Small intestine (tissue), 7 donors: ENCODE measurements around the gene HDAC4. TPM values are rescaled to one million over a fixed set of nuclear protein-coding genes. Genes with fewer than 3 reads are reported as not detected.

Experiments
- DNase-seq, 2 donors: peaks; one replicate each; pipeline versions ENCODE4 v3.0.0 to v3.0.0-alpha.2; 2013
- FAIRE-seq: peaks from 2 replicates; lab custom pipeline; 2012; peaks lifted over from hg19 to GRCh38; lab: Jason Lieb, UNC
- H3K27ac ChIP-seq, 3 donors: one replicate each; pipeline ENCODE4 v1.5.1; 2013; ENCODE audit warnings: low read length in 2 of 3, mild to moderate bottlenecking in 2 of 3, control low read depth in 1 of 3, inconsistent platforms in 1 of 3, low read depth in 1 of 3, moderate library complexity in 1 of 3
- H3K27me3 ChIP-seq, 3 donors: one replicate each; pipeline ENCODE4 v1.6.1; 2013; ENCODE audit warnings: low read length in 3 of 3, inconsistent platforms in 1 of 3; ENCODE audit not compliant: control insufficient read depth in 3 of 3, insufficient read depth in 3 of 3
- H3K36me3 ChIP-seq, 3 donors: one replicate each; pipeline ENCODE4 v1.6.1; 2013; ENCODE audit warnings: low read length in 3 of 3, inconsistent platforms in 1 of 3, low read depth in 1 of 3, mild to moderate bottlenecking in 1 of 3, moderate library complexity in 1 of 3; ENCODE audit not compliant: control insufficient read depth in 3 of 3, insufficient read depth in 2 of 3
- H3K4me1 ChIP-seq, 3 donors: one replicate each; pipeline ENCODE4 v1.6.1; 2013; ENCODE audit warnings: low read length in 2 of 3, inconsistent platforms in 1 of 3, low read depth in 1 of 3, mild to moderate bottlenecking in 1 of 3, moderate library complexity in 1 of 3; ENCODE audit not compliant: control insufficient read depth in 3 of 3, insufficient read depth in 2 of 3
- H3K4me3 ChIP-seq, 3 donors: one replicate each; pipeline ENCODE4 v1.5.1; 2013; ENCODE audit warnings: low read length in 3 of 3, control low read depth in 1 of 3, inconsistent platforms in 1 of 3, low read depth in 1 of 3, mild to moderate bottlenecking in 1 of 3, moderate library complexity in 1 of 3
- H3K9me3 ChIP-seq, 2 donors: one replicate each; pipeline ENCODE4 v1.6.1; 2013; ENCODE audit warnings: low read depth in 1 of 2, low read length in 1 of 2; ENCODE audit not compliant: control insufficient read depth in 2 of 2, insufficient read depth in 1 of 2
- WGBS, 3 donors: extraction: QIAGEN DNeasy Blood & Tissue Kit; methylation state at CpG; one replicate each; pipeline ENCODE4 v1.1.7; 2013; 5-methylcytosine and 5-hydroxymethylcytosine counted together
- polyA plus RNA-seq, 4 donors: library from polyadenylated mRNA; stranded (reverse) in 3 of 4; unstranded in 1 of 4; fragments of 200-250 nt in 3 of 4; fragments of 120-200 nt in 1 of 4; gene quantifications; one replicate each; pipeline versions ENCODE4 v1.2.1 to v1.2.3, GENCODE V29; 2013
- donor health status: healthy with polysubstance abuse.
- donor health status: control.
- donor health status: control.
- donor health status: Bipolar disorder and iron deficiency.
- donor health status: healthy.

HDAC4 gene
- polyA plus RNA-seq, 4 donors = 3.1 to 11.3 (median 5.9) TPM

DNA sequence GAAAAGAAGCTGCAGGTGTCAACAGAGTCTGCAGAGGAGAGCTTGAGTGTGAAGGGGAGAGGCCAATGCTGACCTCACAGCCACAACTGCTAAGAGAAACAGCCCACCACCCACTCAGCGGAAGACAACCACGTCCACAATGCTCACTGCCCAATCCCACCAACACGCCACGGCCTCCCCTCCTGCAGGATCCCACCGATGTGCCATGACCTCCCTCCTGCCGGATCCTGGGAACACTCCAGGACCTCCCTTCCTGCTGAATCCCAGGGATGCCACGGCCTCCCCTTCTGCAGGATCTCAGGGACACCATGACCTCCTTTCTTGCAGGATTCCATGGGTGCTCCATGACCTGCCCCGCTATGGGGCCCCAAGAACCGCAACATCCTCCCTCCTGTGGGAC, 285.2 kb downstream of the HDAC4 start:
- no peaks in the 10 kb centered on the region for H3K9me3 ChIP-seq

DNA sequence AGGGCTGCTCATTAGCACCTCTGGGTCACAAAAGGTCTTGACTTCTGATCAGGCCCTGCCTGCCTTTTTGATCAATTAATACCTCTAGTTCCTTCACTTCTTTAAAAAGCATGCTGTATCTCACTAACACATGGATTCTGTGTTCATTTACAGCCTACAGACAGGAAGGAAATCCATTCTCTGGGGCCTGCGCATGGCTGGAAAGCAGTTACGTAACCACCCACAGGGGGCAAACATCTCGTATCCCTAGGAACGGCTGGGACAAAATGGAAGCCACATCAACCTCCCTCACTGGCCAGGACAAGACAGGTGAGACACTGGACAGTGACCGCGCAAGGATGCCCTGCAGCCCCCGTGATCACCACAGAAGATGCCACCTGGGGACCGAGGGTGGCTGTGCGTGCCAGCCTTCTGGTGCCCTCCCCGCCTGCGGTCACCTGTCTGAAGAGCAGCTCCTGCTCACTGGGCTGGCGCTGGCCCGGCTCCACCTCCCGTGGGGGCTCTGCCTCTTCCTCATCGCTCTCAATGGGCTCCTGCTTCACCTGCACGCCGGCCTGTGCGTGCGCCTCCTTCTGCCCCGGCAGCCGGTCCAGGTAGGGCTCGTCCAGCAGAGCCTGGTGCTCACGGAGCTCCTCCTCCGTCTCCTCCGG, 286.1 kb downstream of the HDAC4 start:
- peaks cover 4 to 42% (median 6%) of the 10 kb centered on the region in 3 donors for H3K36me3 ChIP-seq
- H3K4me1 ChIP-seq = peaks cover 0 to 17% (median 0%) of the 10 kb centered on the region in 3 donors
- 91 to 95% (median 94%) methylated on average over 25 of the region's 25 CpGs for WGBS, 3 donors
- H3K9me3 ChIP-seq = no peaks in the 10 kb centered on the region
- H3K27me3 ChIP-seq = no peaks in the 10 kb centered on the region
- no peak for DNase-seq
- H3K27ac ChIP-seq = no peak overlapping the region
- H3K4me3 ChIP-seq = no peak overlapping the region
- no peak for FAIRE-seq

More for the DNA sequence above, 285.2 kb downstream of the HDAC4 start:
- 94 to 97% (median 94%) methylated on average over 9 of the region's 9 CpGs for WGBS, 3 donors
- H3K4me3 ChIP-seq = no peak overlapping the region
- peaks cover 3 to 38% (median 4%) of the 10 kb centered on the region in 3 donors for H3K36me3 ChIP-seq
- H3K27me3 ChIP-seq = no peaks in the 10 kb centered on the region
- no peak for FAIRE-seq
- DNase-seq = no peak
- H3K4me1 ChIP-seq = peaks cover 0 to 17% (median 0%) of the 10 kb centered on the region in 3 donors
- no peak overlapping the region for H3K27ac ChIP-seq

DNA sequence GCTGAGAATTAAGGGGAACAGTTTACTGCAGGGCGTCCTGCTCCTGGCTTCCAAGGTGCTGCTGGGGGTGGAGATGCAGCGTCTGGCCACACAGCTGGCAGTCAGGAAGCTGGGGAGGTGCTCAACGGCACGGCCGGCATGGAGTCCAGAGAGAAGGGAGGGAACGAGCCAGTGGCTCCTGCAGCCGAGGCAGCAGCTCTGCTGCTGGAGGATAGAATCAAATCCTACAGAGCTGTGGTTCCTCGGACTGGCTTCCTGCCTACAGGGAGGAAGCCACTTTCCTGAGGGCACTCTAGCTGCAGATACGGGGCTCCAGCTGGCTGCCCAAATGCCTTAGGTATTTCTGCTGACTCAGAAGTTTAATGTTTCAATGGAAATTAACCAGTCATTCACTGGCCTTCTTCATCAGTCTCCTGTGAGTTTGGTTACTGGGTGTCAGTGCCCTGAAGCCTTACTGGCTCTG, 286.7 kb downstream of the HDAC4 start:
- no peaks in the 10 kb centered on the region for H3K27me3 ChIP-seq
- 18 to 42% (median 35%) methylated on average over 9 of the region's 9 CpGs for WGBS, 3 donors
- no peak for FAIRE-seq
- DNase-seq = peak; percentile 29 to 36
- H3K4me3 ChIP-seq = no peak overlapping the region
- peak overlapping the region in 1 of 3 donors; percentile 31 for H3K27ac ChIP-seq
- peaks cover 4 to 40% (median 6%) of the 10 kb centered on the region in 3 donors for H3K36me3 ChIP-seq
- H3K4me1 ChIP-seq = peaks cover 0 to 17% (median 0%) of the 10 kb centered on the region in 3 donors
- no peaks in the 10 kb centered on the region for H3K9me3 ChIP-seq

DNA sequence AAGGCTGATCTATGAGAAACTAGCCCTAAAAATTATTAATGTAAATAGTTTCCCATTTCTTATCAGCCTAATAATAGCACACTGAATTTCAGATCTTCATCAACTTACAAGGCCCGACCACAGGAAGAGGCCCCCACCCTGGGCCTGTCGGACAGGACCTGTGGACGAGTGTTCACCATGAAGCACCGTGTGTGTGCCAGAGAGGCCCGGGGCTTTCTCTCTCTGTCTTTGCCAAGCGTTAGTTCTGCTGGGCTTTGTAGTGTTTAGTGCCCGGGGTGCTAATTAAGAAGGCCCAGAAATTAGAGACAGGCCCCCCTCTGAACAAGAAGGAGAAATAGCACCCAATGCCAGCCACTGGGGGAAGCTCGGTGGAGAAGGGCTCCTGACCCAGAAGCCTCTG, 287.2 kb downstream of the HDAC4 start:
- peak overlapping the region in 1 of 3 donors; percentile 31 for H3K27ac ChIP-seq
- DNase-seq = no peak

DNA sequence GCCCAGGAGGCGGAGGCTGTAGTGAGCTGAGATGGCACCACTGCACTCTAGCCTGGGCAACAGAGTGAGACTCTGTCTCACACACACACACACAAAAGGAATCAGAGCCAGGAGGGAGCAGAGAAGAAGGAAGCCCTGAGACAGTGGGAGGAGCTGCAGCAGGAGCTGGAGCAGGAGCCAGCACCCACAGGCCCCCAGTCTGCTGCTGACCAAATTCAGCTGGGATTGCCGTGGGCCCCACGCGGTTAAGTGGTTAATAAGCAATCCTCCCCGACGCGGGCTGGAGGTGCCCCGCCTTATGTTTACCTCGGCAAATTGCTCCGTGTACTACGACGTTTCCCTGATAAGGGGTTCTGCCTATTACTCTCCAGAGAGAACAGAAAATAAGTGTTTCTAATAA, 287.6 kb downstream of the HDAC4 start:
- no peak overlapping the region for H3K4me3 ChIP-seq
- H3K4me1 ChIP-seq = peaks cover 0 to 17% (median 0%) of the 10 kb centered on the region in 3 donors
- 19 to 35% (median 22%) methylated on average over 12 of the region's 12 CpGs for whole genome bisulfite sequencing, 3 donors
- H3K27ac ChIP-seq = peak overlapping the region in 1 of 3 donors; percentile 31
- FAIRE-seq (no peak), DNase-seq (peak; percentile 59 to 82)
- H3K27me3 ChIP-seq = no peaks in the 10 kb centered on the region
- no peaks in the 10 kb centered on the region for H3K9me3 ChIP-seq
- peaks cover 6 to 47% (median 7%) of the 10 kb centered on the region in 3 donors for H3K36me3 ChIP-seq

More for the DNA sequence above, 287.2 kb downstream of the HDAC4 start:
- Histone ChIP-seq H3K4me3 (no peak overlapping the region), H3K27me3 (no peaks in the 10 kb centered on the region), H3K36me3 (peaks cover 6 to 46% (median 6%) of the 10 kb centered on the region in 3 donors), H3K4me1 (peaks cover 0 to 17% (median 0%) of the 10 kb centered on the region in 3 donors), H3K9me3 (no peaks in the 10 kb centered on the region)
- no peak for FAIRE-seq
- WGBS, 3 donors = 32 to 52% (median 46%) methylated on average over 8 of the region's 8 CpGs

DNA sequence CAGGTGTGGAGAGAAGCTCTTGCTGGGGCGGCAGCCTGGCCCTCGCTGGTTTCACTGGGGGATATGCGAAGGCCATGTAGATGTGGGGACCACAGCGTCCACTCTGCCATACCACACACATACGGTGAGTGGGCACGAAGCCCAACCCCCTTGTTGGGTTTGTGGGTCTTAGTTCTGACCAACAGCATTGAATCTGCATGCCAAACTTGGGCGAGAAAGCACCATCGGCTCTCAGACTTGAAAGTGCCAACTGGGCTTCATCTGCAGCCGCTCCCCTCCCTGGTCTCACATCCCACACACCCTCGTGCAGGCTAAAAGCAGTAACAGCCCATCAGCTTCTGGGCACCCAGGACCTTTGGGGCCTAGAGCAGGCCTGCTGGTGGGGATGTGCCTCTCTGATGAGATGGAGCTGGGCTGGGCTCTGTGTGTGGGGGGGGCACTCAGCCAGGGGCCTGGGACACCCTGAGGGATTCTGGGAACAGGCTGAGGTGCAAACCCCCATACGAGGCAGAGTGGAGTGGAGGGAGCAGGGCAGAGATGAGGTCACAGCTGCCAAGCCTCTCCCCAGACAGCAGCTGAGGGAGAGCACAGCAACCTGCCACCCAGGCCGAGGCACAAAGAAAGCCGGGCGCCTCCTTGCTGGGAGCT, 288.6 kb downstream of the HDAC4 start:
- no peak overlapping the region for H3K4me3 ChIP-seq
- DNase-seq = no peak
- H3K27me3 ChIP-seq = no peaks in the 10 kb centered on the region
- 90 to 94% (median 91%) methylated on average over 14 of the region's 14 CpGs for WGBS, 3 donors
- peaks cover 0 to 17% (median 0%) of the 10 kb centered on the region in 3 donors for H3K4me1 ChIP-seq
- peaks cover 6 to 52% (median 7%) of the 10 kb centered on the region in 3 donors for H3K36me3 ChIP-seq
- H3K9me3 ChIP-seq = no peaks in the 10 kb centered on the region
- H3K27ac ChIP-seq = no peak overlapping the region
- FAIRE-seq = no peak

DNA sequence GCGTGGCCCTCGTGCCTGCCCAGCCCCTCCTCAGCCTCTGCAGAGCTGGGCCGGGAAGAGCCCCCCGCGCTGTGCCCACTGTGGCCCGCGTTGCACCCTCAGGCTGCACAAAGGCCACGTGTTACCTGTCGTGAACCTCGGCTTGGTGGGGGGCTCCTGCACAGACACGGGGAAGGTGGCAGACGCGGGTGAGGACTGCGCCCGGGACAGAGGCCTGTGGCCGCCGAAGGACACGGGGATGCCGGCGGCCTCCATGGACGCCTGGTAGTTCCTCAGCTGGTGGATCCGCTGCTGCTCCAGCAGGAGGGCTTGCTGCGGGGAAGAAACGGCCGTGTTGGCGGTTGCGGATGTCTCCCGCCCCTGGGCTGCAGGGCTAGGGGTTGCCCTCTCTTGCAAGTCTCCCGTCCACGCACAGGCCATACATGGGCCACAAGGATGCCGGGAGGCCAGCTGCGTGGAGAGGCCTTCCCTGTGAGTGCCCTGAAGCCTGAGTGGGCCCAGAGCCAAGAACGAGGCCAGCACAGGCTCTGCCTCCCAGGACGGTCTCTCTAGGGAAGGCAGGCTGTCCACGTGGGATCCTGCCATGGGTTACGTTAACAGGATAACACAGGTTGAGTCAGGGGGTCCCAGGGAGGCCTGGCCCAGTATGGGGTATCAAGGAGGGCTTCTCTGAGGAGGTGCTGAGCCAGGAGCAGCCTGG, 289.3 kb downstream of the HDAC4 start:
- no peaks in the 10 kb centered on the region for H3K27me3 ChIP-seq
- H3K4me3 ChIP-seq = no peak overlapping the region
- FAIRE-seq (no peak), DNase-seq (no peak)
- H3K27ac ChIP-seq = no peak overlapping the region
- peaks cover 6 to 57% (median 7%) of the 10 kb centered on the region in 3 donors for H3K36me3 ChIP-seq
- H3K4me1 ChIP-seq = peaks cover 0 to 17% (median 0%) of the 10 kb centered on the region in 3 donors
- no peaks in the 10 kb centered on the region for H3K9me3 ChIP-seq
- 93% methylated on average over 31 to 36 of the region's 36 CpGs for WGBS, 3 donors

DNA sequence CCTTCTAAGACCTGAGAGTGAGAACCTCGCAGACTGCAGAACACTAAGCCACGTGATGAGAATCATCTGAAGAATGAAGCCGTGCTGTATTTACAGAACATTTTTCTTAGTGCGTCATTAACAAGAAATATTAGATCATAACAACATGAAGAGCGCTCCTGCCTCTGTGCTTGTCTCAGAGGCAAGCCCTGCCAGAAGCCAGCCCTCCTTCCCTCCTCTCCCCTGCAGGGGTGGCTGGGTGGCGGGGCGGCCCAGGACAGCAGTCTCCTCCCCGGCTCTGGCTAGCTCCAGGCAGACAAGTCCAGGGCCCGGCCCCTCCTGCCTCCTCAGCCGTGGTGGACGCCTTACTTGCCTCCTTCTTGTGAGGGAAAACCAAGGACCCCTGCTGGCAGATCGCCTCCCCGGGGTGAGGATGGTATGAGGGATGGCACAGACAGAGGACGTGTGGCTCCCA, 290.2 kb downstream of the HDAC4 start:
- Histone ChIP-seq H3K27ac (no peak overlapping the region), H3K9me3 (no peaks in the 10 kb centered on the region), H3K36me3 (peaks cover 6 to 65% (median 7%) of the 10 kb centered on the region in 3 donors), H3K4me3 (no peak overlapping the region), H3K4me1 (peaks cover 0 to 17% (median 0%) of the 10 kb centered on the region in 3 donors), H3K27me3 (no peaks in the 10 kb centered on the region)
- no peak for DNase-seq
- 81 to 91% (median 90%) methylated on average over 14 of the region's 14 CpGs for WGBS, 3 donors
- no peak for FAIRE-seq
